DMS 273 (cell line): ENCODE measurements around the gene SNX24.

Experiments used
- DNase-seq: peaks from one replicate; lab custom pipeline; 2025; ENCODE audit not compliant: unreplicated experiment; lab: John Stamatoyannopoulos, UW

Gene SNX24

DNA sequence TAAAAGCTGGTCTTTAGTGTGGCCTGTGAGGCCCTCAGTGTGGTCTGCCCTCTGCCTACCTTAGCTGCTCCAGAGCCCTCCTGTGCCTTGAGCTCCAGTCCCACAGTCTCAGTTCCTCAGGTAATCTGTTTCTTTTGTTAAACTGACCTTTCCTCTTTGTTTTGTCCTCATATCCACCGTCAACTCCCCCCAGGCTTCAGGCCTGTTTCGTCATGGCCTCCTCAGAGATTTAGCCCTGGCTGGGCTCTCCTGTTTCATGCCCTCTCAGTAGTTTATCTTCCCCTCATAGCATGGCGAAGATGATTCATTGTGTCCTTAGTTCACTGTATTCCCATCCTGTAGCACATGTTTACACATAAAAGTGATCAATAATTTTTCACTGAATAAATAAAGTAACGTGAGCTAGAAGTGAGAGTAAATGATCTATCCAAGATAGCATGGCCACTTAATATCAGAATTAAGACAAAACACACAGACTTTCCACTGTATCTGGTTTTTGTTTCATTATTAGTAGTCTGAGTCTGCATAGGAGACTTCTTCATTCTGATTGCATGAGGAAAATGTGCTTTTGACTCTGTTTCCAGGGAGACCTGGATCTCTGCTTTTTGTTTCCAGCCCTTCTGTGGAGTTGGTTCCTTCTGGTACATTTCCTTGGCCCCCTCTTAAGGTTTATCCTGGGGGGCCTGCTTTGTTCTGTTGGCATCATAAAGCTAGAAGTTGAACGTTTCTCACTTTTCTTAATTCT, 70.5 kb downstream of the SNX24 start:
- DNase-seq = no peak

DNA sequence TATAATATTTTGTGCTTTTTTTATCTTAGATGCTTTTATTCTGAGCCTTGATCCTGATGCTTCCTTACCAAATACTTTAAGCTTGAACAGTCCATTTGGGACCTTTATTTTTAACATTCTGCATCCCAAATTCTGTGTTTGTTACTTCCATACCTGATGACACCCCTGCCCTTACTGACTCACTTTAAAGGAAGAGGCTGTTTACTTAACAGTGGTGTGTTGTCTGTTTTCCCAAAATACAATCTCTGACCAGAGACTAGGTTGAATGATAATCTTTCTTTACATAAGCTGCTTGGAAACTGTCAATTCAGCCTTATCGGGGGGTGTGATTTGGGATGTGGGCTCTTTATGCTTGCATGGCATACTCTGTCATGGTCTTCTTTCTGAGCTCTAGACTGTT, 71.1 kb downstream of the SNX24 start:
- no peak for DNase-seq

DNA sequence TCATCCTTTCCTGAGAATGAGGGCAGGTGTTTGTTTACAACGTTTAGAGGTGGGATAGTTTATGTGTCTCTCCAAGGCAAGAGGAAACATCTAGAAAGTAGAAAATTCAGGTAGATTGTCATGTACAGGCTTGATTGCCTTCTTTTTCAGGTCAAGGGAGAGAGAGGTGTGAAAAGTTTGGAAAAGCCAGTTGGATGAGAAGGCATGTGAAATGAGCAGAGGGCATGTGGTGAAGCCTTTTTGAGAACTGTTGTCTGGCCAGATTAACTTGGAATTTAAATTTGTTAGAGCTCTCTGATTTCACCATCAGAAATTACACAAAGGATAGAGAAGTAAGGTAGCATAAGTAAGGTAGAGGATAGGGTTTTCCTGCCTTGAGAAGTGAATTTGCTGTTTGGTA, 74.6 kb downstream of the SNX24 start:
- DNase-seq = no peak

DNA sequence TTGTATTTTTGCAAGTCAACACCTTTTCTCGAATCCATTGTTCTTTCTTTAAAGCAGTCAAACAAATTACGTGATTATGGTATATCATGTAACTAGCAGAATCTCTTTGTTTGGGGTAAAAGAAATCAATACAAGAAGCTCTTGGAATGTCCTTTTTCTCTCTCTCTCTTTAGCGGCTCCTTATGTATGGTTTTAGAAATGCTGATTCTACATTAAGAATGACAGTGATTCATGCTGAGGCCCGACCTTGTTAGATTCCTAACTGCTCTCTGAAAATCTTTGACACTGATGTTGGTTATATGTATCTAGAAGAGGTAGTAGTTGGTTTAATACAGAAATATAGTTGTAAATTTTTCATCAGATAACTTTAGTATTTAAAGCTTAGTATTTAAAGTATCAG, 76.4 kb downstream of the SNX24 start:
- no peak for DNase-seq

DNA sequence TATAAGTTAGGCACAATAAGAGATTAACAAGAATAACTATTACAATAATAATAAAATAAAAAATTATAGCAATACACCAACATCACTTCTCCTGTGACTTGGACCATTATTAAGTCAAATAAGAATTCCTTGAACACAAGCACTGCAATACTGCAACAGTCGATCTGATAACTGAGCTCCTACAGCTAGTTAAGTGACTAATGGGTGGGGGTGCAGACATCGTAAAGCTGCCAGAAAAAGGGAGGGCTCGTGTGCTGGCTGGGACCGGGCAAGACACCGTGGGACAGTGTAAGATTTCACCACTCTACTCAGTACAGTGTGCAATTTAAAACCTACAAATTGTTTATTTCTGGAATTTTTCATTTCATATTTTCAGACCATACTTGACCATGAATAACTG, 78.8 kb downstream of the SNX24 start:
- DNase-seq = no peak

DNA sequence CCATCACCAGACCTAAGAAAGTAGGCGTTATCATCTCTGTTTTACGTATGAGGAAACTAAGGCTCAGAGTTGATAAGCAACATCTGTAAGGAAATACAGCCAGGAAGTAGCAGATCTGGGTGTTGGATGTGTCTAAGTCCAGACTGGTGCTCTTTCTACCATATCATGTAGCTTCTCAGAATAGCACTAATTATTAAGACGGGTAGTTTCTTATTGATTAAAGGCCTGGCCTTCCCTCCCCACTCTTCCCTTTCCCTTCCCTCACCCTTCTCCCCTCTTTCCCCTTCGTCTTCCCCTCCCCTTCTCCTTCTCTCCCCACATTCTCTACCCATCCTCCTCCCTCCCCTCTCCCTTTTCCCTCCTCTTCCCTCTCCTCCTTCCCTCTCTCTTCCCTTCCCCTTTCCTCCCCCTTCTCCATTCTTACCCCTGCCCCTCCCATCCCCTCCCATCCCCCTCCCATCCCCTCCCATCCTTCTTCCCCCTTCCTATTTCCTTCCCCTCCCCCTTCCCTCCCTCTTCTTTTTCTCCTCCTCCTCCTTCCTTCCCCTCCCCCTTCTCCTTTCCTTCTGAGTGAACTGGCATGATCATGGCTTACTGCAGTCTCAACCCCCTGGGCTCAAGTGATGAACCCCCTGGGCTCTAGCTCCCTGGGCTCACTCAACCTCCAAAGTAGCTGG, 79.4 kb downstream of the SNX24 start:
- no peak for DNase-seq

DNA sequence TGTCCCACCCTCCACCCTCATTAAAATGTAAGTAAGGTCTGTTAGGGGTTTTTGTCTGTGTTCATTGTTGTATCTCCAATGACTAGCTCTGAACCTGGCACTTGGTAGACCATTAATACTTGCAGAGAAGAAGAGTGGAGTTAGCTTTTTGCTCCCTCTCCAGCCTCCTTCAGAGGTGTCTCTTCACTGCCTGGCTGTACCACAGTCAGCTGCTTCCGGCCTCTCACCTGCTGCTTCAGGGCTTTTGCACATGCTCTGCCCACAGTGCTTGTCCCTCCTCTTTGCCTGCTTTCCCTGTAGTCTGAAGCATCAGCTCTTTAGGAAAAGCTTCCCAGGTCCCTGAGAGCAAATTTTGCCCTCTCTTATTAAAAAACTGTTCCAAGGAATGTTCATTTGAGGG, 83.6 kb downstream of the SNX24 start:
- DNase-seq = no peak

DNA sequence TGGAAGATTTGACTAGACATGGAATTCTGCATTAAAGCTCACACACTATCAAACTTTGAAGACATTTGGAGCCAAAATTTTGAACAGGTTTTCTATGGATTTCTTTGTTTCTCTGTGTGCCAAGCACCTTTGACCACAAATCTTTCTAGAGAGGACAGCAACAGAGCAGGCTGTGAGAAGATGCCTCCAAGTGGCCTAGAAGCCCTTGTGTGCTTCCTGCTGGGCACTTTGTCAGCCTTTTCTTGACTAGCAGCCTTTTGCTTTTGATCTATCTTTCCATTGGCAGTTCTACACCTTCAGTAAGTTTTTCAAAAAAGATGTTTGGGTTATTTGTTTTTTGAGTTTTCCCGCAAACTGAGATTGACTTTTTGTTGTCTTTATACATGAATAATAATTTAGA, 84.6 kb downstream of the SNX24 start:
- DNase-seq = no peak

DNA sequence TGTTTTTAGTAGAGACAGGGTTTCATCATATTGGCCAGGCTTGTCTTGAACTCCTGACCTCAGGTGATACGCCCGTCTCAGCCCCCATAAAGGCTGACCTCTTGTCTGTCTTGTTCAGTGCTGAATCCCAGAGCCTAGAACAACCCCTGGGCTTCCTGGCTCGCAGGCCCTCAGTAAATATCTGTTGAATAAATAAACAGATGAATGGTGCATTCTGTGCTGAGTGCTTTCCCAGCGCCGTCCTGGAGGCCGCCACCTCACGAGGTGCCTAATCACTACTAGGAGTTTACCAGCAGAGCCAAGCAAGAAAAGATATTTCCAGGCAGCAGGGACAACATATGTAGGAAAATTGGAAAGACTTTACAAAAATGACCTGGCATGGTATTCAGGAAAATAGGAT, 88.5 kb downstream of the SNX24 start:
- DNase-seq = no peak

DNA sequence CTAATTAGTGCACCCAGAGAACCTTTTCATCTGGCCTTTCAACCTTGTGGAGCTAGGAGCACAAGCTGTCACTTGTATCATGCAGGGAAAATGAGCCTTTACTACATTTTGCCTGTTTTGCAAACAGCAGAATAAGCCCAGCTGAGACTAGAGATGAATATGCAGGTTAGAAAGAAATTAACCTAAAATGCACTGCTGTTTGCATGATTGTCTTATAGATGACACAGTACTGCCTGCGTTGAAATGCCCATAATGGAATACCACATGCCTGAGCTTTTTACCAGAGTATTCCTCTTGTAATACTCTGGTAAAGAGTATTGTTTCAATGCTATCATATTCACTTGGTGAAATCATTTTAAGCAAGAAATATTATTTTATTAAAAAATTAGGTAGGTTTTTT, 90.7 kb downstream of the SNX24 start:
- peak; percentile 22 for DNase-seq

DNA sequence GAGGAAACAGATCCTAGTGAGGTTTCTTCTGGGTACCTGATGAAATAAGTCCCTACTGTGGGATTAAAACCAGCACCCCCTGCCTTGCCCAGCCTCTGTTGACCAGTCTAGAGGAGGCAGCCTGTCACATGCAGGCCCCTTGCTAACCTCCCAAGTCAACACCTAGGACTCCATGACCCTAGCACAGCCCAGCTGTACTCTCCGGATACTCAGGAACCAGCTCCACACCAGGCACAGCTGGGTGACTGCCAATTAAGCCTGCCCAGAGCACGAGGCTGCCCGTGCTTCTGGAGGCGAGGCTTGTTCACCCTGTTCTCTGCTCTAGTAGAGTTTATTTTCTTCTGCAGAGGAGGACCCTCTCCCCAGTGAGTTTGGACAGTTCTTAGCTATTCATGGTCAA, 92.5 kb downstream of the SNX24 start:
- DNase-seq = peak; percentile 67

DNA sequence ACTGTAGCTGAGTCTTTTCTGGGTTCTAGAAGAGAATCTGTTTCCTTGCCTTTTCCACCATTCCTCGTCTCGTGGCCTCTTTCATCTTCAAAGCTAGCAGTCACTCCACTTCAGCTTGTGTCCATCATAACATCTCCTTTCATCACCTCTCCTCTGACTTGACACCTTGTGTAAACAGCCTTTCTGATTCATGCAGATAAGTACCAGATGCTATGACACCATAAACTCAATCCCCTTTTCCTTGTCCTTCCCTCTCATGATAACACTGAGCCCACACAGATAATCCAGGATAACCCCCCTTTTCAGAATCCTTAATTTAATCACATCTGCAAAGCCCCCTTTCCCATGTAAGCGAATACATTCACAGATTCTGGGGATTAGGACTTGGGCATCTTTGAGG, 95.5 kb downstream of the SNX24 start:
- no peak for DNase-seq

DNA sequence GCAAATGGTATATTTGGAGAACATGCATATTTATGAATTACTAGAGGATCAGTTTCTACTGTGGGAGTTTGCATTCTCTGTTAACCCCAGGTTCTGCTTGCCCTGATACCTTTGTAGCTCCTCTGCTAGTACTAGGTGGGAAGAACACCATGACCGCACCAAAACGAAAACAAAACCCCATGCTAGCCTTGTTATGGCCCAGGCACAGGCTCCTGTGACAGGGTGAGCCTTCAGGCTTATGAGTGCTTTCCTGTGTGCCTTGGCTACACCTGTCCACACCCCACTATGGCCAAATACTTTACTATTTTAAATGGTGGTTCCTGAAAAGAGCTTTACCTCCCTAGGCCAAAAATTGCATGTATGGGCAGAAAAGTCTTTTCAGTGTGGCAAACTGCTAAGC, 96.3 kb downstream of the SNX24 start:
- no peak for DNase-seq

DNA sequence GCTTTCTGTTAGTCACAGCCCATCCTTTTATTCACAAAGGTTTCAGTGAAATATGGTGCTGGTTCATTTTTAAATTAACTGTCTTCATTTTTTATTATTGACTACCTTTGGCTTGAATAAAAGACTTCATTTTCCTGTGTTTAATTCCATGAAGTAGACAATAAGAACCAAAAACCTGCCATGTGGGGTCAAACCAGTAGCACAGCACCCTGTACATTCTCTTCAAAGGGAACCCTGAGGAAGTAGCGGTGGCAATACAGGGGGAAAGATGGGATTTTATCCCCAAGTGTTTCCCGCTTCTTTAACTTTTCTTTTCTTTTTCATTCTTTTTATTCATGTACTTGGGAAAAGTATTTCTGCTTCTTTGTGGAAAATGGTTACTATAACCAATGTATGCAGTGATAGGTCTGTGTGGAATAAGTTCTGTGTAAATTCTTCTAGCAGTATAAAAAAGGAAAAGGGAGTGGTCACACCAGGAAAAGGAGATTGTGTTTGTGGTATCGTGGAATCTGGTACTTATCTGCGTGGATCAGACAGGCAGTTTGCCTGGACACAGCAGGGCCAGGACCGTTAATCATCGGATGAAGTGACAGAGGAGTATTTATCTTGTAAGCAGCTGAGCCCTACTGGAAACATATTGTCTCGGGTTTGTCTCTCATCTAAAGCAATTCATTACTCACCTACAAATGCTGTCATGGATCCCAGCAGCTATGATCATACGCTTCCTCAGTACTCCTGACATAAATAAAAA, 96.9 kb downstream of the SNX24 start:
- no peak for DNase-seq

DNA sequence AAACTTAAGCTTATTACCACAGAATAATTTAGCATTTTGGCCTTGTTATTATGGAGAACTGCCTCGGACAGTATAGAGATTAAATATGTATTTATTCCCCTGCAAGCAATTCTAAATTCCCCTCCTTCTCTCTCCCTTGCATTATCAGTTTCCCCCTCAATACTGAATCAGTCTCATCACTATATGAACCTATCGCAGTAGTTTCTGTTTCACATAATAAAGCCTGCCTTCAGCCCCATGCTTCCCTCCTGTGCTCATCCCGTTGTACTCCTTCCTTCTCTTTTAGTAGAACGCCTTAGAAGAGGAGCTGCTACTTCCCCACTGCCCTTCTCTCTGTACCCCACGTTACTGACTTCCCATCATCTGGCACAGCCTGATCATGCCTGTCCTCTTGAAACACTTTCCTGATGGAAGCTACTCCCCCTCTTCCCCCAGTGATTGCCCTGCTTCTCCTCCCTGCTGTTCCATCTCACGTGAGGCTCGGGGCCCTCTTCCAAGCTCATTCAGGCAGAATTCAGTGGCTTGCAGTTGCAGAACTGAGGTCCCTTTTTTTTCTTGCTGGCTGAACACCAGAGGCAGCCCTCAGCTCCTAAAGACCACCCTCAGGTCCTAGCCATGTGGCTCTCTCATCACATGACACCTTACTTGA, 97.8 kb downstream of the SNX24 start:
- no peak for DNase-seq

DNA sequence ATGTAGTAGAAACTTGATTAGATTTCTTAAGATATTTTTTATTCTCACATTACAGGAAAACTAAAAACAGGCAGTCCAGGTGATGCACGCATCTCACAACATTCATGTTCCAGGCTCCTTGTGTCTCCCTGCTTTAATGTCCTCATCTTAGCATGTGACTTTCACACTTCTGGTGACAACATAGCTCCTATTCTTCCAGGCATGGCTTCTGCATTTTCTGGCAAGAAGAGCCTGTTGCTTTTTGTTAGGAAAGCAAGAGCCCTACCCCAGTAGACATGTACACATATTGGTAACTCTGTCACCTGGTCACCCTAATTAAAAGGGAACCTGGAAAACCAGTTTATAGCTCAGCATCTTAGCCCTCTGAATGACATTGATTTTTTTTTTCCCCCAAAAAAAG, 98.6 kb downstream of the SNX24 start:
- DNase-seq = no peak

DNA sequence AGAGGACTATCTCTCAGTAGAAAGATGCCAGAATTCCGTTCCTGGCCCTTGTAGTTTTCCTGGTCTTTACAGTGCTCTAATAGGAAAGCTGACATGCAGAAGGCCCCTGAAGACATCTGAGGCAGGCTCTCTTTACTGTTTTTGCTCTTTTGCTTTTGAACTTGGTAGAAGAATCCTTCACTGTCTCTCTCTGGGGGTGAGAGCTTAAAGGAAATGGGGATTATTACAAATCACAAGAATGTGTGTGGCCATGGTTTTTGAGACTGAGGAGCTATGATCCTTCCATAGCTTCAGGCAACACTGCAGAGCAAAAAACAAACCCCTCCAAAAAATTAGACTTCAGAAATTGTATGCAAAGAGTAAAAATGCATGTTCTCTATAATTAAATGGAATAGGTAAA, 102.0 kb downstream of the SNX24 start:
- DNase-seq = no peak

DNA sequence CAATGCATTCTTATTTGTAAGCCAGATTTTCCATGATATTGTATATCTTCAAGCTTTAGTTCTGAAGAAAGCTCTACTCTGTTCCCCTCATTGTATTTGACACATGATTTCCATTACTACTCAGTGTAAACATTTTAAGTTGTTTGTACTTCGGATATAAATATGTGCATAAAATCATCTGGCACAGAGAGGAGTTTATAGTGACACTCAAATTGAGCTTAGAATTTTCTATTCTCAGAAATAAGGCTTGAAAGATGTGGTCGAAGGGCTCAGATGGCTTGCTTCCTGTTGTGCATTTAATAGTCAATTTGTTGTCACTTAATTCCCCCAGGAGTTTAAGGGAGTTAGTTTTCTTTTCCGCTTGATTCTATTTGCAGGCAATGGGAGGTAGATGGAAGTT, 102.4 kb downstream of the SNX24 start:
- DNase-seq = no peak

DNA sequence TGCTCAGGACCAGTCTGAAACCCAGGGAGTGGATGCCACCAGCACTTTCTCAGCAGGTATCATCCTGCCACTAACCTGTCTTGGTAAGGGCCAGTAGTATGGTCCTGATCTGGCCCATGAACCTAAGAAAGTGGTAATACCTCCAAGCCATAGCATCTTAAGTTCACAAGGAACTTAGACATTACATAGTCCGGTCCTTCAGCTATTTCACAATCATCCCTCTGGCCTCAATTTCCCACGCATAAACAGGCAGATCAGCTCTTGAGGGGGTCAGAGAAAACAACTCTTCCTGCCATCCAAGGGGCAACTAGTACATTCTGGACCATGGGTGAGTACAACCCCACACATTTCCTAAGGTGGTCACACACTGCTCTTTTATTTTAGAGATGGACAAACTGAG, 102.9 kb downstream of the SNX24 start:
- no peak for DNase-seq

DNA sequence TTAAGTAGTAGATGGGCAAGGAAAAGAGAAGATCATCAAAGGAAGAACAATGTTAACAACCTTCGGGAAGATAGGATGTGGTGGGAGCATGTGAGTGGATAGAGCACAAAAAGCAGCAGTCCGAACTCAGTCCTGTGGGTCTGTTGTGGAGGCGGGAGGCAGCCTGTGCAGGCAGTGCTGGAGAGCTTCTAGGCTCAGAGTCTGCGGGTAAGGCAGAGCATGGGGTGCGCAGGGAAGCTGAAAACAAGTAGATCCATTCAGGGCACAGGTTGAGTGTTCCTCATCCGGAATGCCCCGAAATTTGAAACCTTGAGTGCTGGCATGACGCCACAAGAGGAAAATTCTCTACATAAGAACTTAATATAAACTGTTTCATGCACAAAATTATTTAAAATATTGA, 106.2 kb downstream of the SNX24 start:
- no peak for DNase-seq

DNA sequence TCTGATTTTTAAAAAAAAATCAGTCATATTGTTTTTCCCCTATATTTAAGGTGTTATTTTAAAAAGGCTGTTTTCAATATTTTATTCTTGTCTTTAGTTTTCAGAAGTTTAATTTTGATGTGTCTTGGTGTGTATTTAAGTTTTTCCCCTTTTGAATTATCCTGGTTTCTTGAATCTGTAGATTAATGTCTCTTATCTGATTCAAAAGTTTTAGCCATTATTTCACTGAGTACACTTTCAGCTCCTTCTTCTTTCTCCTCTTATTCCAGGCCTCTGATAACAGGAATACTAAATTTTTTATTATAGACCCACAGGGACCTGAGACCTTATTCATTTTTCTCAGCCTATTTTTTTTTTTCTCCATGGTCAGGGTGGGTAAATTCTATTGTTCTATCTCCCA, 109.3 kb downstream of the SNX24 start:
- no peak for DNase-seq

DNA sequence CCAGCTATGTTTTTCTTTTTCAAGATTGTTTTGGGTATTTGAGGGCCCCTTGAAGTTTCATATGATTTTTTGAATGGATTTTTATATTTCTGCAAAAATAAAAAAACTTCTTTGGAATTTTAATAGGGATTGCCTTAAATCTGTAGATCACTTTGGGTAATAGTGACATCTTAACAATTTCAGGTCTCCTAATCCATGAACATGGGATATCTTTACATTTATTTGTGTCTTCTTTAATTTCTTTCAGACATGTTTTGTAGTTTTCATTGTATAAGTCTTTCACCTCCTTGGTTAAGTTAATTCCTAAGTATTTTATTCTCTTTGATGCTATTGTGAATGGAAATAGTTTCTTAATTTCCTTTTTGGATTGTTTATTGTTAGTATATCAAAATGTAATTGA, 112.0 kb downstream of the SNX24 start:
- no peak for DNase-seq
